ENCODE results near the gene PXYLP1.
A peak's percentile ranks its signal among the peaks of the same experiment; 100 is the strongest.

The PXYLP1 gene

GRCh38 chr3:141229132-141229531 is 2.5 kb upstream of the PXYLP1 start:
- no peak for DNase-seq

GRCh38 chr3:141230293-141230692 is 1.3 kb upstream of the PXYLP1 start:
- DNase-seq = no peak

- peak; percentile 27 for DNase-seq
Measured at GRCh38 chr3:141231952-141232823, 563 bp downstream of the PXYLP1 start.

GRCh38 chr3:141233457-141234161 is 2.0 kb downstream of the PXYLP1 start:
- DNase-seq = no peak

- peak; percentile 23 for DNase-seq
Measured at GRCh38 chr3:141234283-141234682, 2.7 kb downstream of the PXYLP1 start.

- DNase-seq = no peak
Measured at GRCh38 chr3:141235661-141236171, 4.1 kb downstream of the PXYLP1 start.

- DNase-seq = no peak
Measured at GRCh38 chr3:141236361-141236760, 4.7 kb downstream of the PXYLP1 start.

GRCh38 chr3:141237701-141238521 is 6.3 kb downstream of the PXYLP1 start:
- DNase-seq = peak; percentile 59

GRCh38 chr3:141239511-141240281 is 8.1 kb downstream of the PXYLP1 start:
- no peak for DNase-seq

GRCh38 chr3:141240286-141240685 is 8.7 kb downstream of the PXYLP1 start:
- DNase-seq = no peak

GRCh38 chr3:141240687-141241615 is 9.3 kb downstream of the PXYLP1 start:
- no peak for DNase-seq

- DNase-seq = no peak
Measured at GRCh38 chr3:141241616-141242376, 10.2 kb downstream of the PXYLP1 start.

- DNase-seq = no peak
Measured at GRCh38 chr3:141242377-141243092, 10.9 kb downstream of the PXYLP1 start.

- peak; percentile 47 for DNase-seq
Measured at GRCh38 chr3:141243271-141243707, 11.7 kb downstream of the PXYLP1 start.

- DNase-seq = no peak
Measured at GRCh38 chr3:141246224-141246957, 14.8 kb downstream of the PXYLP1 start.

- DNase-seq = no peak
Measured at GRCh38 chr3:141246958-141247301, 15.3 kb downstream of the PXYLP1 start.

GRCh38 chr3:141248064-141248463 is 16.4 kb downstream of the PXYLP1 start:
- no peak for DNase-seq

- no peak for DNase-seq
Measured at GRCh38 chr3:141249041-141249440, 17.4 kb downstream of the PXYLP1 start.

GRCh38 chr3:141250342-141250741 is 18.7 kb downstream of the PXYLP1 start:
- no peak for DNase-seq

Data from activated CD4-positive, alpha-beta T cell treated with anti-CD3 and anti-CD28 coated beads, Interleukin-2, Interleukin-6, amounts not matched to agents 100 ng/mL and 50 ng/mL, durations not matched to agents 16 hours and 8 hours (primary cell).